Erythroblast (primary cell): Measurements from ENCODE around the gene SHF.

Experiments used
- GATA1 ChIP-seq: IDR thresholded peaks from 2 replicates; pipeline ENCODE4 v1.6.1; 2011; ENCODE audit warnings: low read depth, mild to moderate bottlenecking, control low read depth, low read length, moderate library complexity
- POLR2A ChIP-seq: IDR thresholded peaks from 2 replicates; pipeline ENCODE4 v1.6.1; 2011; ENCODE audit warnings: mild to moderate bottlenecking, low read length

GRCh38 chr15:45224621-45225217, 37.0 kb upstream of the SHF start:
- TF ChIP-seq POLR2A (no peak), GATA1 (no peak)
